Liver (tissue), 9 donors: ENCODE results near the gene DNAH1. TPM values are rescaled to one million over a fixed set of nuclear protein-coding genes. Genes with fewer than 3 reads are reported as not detected.

ENCODE experiments used
- DNase-seq: peaks from one replicate; pipeline ENCODE4 v3.0.0-alpha.2; 2017; ENCODE audit warnings: low spot score
- H3K27ac ChIP-seq, 2 donors: one replicate each; pipeline ENCODE4 v1.7.0; 2013; ENCODE audit warnings: inconsistent platforms in 2 of 2, low read length in 2 of 2, control low read depth in 1 of 2, low read depth in 1 of 2, mild to moderate bottlenecking in 1 of 2
- H3K27me3 ChIP-seq, 4 donors: one replicate each; pipeline versions ENCODE4 v1.6.1 to v1.7.0; 2013; ENCODE audit warnings: low read length in 3 of 4, inconsistent platforms in 1 of 4, mild to moderate bottlenecking in 1 of 4, moderate library complexity in 1 of 4; ENCODE audit not compliant: control insufficient read depth in 4 of 4, insufficient read depth in 4 of 4
- H3K36me3 ChIP-seq, 4 donors: one replicate each; pipeline versions ENCODE4 v1.6.1 to v1.7.0; 2013; ENCODE audit warnings: low read length in 3 of 4, mild to moderate bottlenecking in 3 of 4, low read depth in 1 of 4, moderate library complexity in 1 of 4; ENCODE audit not compliant: control insufficient read depth in 4 of 4, insufficient read depth in 3 of 4
- H3K4me1 ChIP-seq, 4 donors: one replicate each; pipeline versions ENCODE4 v1.6.1 to v1.7.0; 2013; ENCODE audit warnings: low read length in 3 of 4, mild to moderate bottlenecking in 3 of 4, moderate library complexity in 1 of 4; ENCODE audit not compliant: control insufficient read depth in 4 of 4, insufficient read depth in 4 of 4
- H3K4me3 ChIP-seq, 3 donors: one replicate each; pipeline versions ENCODE4 v1.6.1 to v1.7.0; 2013; ENCODE audit warnings: low read length in 3 of 3, control low read depth in 1 of 3, low read depth in 1 of 3, mild to moderate bottlenecking in 1 of 3
- H3K9ac ChIP-seq, 2 donors: one replicate each; pipeline ENCODE4 v1.7.0; 2013; ENCODE audit warnings: low read length in 2 of 2, mild to moderate bottlenecking in 2 of 2, moderate library complexity in 2 of 2, control low read depth in 1 of 2, low read depth in 1 of 2
- H3K9me3 ChIP-seq, 4 donors: one replicate each; pipeline versions ENCODE4 v1.6.1 to v1.7.0; 2013; ENCODE audit warnings: low read length in 3 of 4; ENCODE audit not compliant: control insufficient read depth in 4 of 4
- ATF3 ChIP-seq: IDR thresholded peaks from 2 replicates; pipeline ENCODE4 v1.6.1; 2016; ENCODE audit warnings: antibody characterized with exemption
- CTCF ChIP-seq: fragments of 150-350 bp; IDR thresholded peaks from 2 replicates; pipeline ENCODE4 v1.5.1; 2017; ENCODE audit warnings: improper control_type of control experiment, low read depth, low read length; ENCODE audit not compliant: missing input control
- EGR1 ChIP-seq, 2 donors: IDR thresholded peaks; 2 replicates each; pipeline ENCODE4 v1.6.1; 2016 to 2018; ENCODE audit warnings: antibody characterized with exemption in 2 of 2, low read depth in 2 of 2
- FOXA1 ChIP-seq: IDR thresholded peaks from 2 replicates; pipeline ENCODE4 v1.6.1; 2016; ENCODE audit warnings: antibody characterized with exemption
- FOXA2 ChIP-seq: IDR thresholded peaks from 2 replicates; pipeline ENCODE4 v1.6.1; 2016; ENCODE audit warnings: antibody characterized with exemption
- GABPA ChIP-seq, 2 donors: IDR thresholded peaks in 1 of 2; conservative IDR thresholded peaks in 1 of 2; 2 replicates each; pipeline ENCODE4 v1.6.1; 2016; ENCODE audit warnings: antibody characterized with exemption in 2 of 2, mild to moderate bottlenecking in 1 of 2, moderate library complexity in 1 of 2
- HNF4A ChIP-seq, 2 donors: conservative IDR thresholded peaks; 2 replicates each; pipeline ENCODE4 v1.6.1; 2016; ENCODE audit warnings: antibody characterized with exemption in 2 of 2, mild to moderate bottlenecking in 2 of 2
- HNF4G ChIP-seq: IDR thresholded peaks from 2 replicates; pipeline ENCODE4 v1.6.1; 2016; ENCODE audit warnings: antibody characterized with exemption
- JUND ChIP-seq, 2 donors: IDR thresholded peaks; 2 replicates each; pipeline ENCODE4 v1.6.1; 2016; ENCODE audit warnings: antibody characterized with exemption in 2 of 2
- MAX ChIP-seq: IDR thresholded peaks from 2 replicates; pipeline ENCODE4 v1.6.1; 2016; ENCODE audit warnings: antibody characterized with exemption
- NR2F2 ChIP-seq: IDR thresholded peaks from 2 replicates; pipeline ENCODE4 v1.6.1; 2016; ENCODE audit warnings: antibody characterized with exemption
- RAD21 ChIP-seq, 2 donors: IDR thresholded peaks; 2 replicates each; pipeline ENCODE4 v1.6.1; 2016; ENCODE audit warnings: antibody characterized with exemption in 2 of 2, mild to moderate bottlenecking in 2 of 2
- REST ChIP-seq: IDR thresholded peaks from 2 replicates; pipeline ENCODE4 v1.6.1; 2016; ENCODE audit warnings: antibody characterized with exemption, mild to moderate bottlenecking
- RXRA ChIP-seq, 2 donors: IDR thresholded peaks; 2 replicates each; pipeline ENCODE4 v1.6.1; 2017 to 2018; ENCODE audit warnings: antibody characterized with exemption in 2 of 2, mild to moderate bottlenecking in 1 of 2
- SP1 ChIP-seq: IDR thresholded peaks from 2 replicates; pipeline ENCODE4 v1.6.1; 2018; ENCODE audit warnings: antibody characterized with exemption, mild to moderate bottlenecking
- TAF1 ChIP-seq: conservative IDR thresholded peaks from 2 replicates; pipeline ENCODE4 v1.6.1; 2016; ENCODE audit warnings: antibody characterized with exemption, mild to moderate bottlenecking
- YY1 ChIP-seq: IDR thresholded peaks from 2 replicates; pipeline ENCODE4 v1.6.1; 2016; ENCODE audit warnings: antibody characterized with exemption, mild to moderate bottlenecking
- ZBTB33 ChIP-seq: IDR thresholded peaks from 2 replicates; pipeline ENCODE4 v1.6.1; 2016; ENCODE audit warnings: antibody characterized with exemption
- WGBS: extraction: QIAGEN DNeasy Blood & Tissue Kit; methylation state at CpG from one replicate; pipeline ENCODE4 v1.1.7; 2013; 5-methylcytosine and 5-hydroxymethylcytosine counted together
- polyA plus RNA-seq, 2 donors: library from polyadenylated mRNA; stranded (reverse) in 1 of 2; unstranded in 1 of 2; fragments of 200-250 nt in 1 of 2; fragments of >200 nt in 1 of 2; fragmentation: Nextera tagmentation in 1 of 2; extraction: Ambion mirVana in 1 of 2; gene quantifications; one replicate each; pipeline versions ENCODE4 v1.2.1 to v1.2.3, GENCODE V29; 2013 to 2015
- total RNA-seq, 2 donors: library from RNA; depleted of rRNA; stranded (reverse); fragments of >200 nt; gene quantifications; one replicate each; pipeline ENCODE4 v1.2.3, GENCODE V29; 2014
- donor health status: healthy.
- donor health status: healthy.
- donor health status: healthy.
- donor health status: healthy.
- donor health status: healthy.

Gene DNAH1
- total and polyA plus RNA-seq, 4 donors: 1.5 to 6.0 (median 2.5) TPM

- Histone ChIP-seq H3K27me3 (no peaks in the 10 kb centered on the region), H3K36me3 (peaks cover 17 to 90% (median 54%) of the 10 kb centered on the region in 4 donors), H3K9ac (no peak overlapping the region), H3K9me3 (no peaks in the 10 kb centered on the region), H3K27ac (no peak overlapping the region), H3K4me3 (no peak overlapping the region), H3K4me1 (no peaks in the 10 kb centered on the region)
- 97% methylated on average over 16 of the region's 16 CpGs for WGBS
- no peak for TF ChIP-seq REST
- TF ChIP-seq GABPA (IDR thresholded peaks at IDR 0.05 in 1 of 2, conservative IDR thresholded peaks at IDR 0.05 in 1 of 2): no peak
- TF ChIP-seq TAF1: no peak
- TF ChIP-seq FOXA2: no peak
- no peak for TF ChIP-seq NR2F2
- TF ChIP-seq MAX: no peak
- no peak for TF ChIP-seq RXRA (IDR thresholded peaks at IDR 0.05)
- no peak for TF ChIP-seq CTCF
- TF ChIP-seq FOXA1: no peak
- no peak for TF ChIP-seq EGR1 (IDR thresholded peaks at IDR 0.05; ENCODE audit: low read depth in 2 of 2)
- TF ChIP-seq HNF4A (conservative IDR thresholded peaks at IDR 0.05): no peak
- TF ChIP-seq JUND (IDR thresholded peaks at IDR 0.05): no peak
- no peak for TF ChIP-seq RAD21 (IDR thresholded peaks at IDR 0.05)
- TF ChIP-seq ATF3: no peak
- no peak for TF ChIP-seq HNF4G
- TF ChIP-seq SP1: no peak
- TF ChIP-seq ZBTB33: no peak
- no peak for TF ChIP-seq YY1
- no peak for DNase-seq
These were observed 86.0 kb downstream of the DNAH1 start for GRCh38 chr3:52402101-52402521.
